Measurements from ENCODE around the gene ACOT13.
"Not testable (repeated sequence)": the region's sequence is repeated elsewhere in the genome, so short reads cannot be mapped to it uniquely, and the experiment has no call there.

The ACOT13 gene

GRCh38 chr6:24686946-24687345, 20.1 kb downstream of the ACOT13 start:
- in situ Hi-C loops (cut with HindIII; ENCODE audit: low pct_unique_long_range_greater_than_20kb, low sequenced_read_pairs): no loop called here
- DNase-seq (ENCODE audit: low read depth in 1 of 2, low spot score in 1 of 2): no peak
- no peak for TF ChIP-seq JUND (IDR thresholded peaks at IDR 0.05; ENCODE audit: low read depth)

- in situ Hi-C loops (cut with HindIII; ENCODE audit: low pct_unique_long_range_greater_than_20kb, low sequenced_read_pairs): no loop called here
- no peak for DNase-seq (ENCODE audit: low read depth in 1 of 2, low spot score in 1 of 2)
- no peak for TF ChIP-seq JUND (IDR thresholded peaks at IDR 0.05; ENCODE audit: low read depth)
Observed at GRCh38 chr6:24689964-24690363, 23.1 kb downstream of the ACOT13 start.

DNA sequence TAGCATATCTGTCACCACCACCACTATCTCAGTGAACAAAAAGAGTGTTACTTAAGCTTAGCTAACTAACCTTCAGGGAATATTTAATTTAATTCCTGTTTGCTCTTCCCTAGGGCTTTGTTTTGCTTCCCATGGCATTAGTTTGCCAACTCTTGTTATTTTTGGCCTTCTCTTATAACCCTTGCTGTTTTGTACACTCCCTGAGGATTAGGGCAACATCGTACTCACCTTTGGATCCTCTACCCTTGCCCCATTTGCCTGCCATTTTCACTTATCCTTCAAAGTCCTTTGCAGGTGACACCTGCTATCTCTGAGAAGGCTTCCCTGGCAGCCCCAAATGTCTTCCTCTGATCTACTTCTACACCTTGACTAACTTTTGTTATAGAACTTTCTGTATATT, 23.7 kb downstream of the ACOT13 start:
- peak in 1 of 2 experiments; percentile 74 for DNase-seq (ENCODE audit: low read depth in 1 of 2, low spot score in 1 of 2)
- in situ Hi-C loops (cut with HindIII; ENCODE audit: low pct_unique_long_range_greater_than_20kb, low sequenced_read_pairs): no loop called here
- no peak for TF ChIP-seq JUND (IDR thresholded peaks at IDR 0.05; ENCODE audit: low read depth)

GRCh38 chr6:24691550-24691949, 24.7 kb downstream of the ACOT13 start:
- in situ Hi-C loops (cut with HindIII; ENCODE audit: low pct_unique_long_range_greater_than_20kb, low sequenced_read_pairs): no loop called here
- no peak for DNase-seq (ENCODE audit: low read depth in 1 of 2, low spot score in 1 of 2)
- no peak for TF ChIP-seq JUND (IDR thresholded peaks at IDR 0.05; ENCODE audit: low read depth)

- TF ChIP-seq JUND (IDR thresholded peaks at IDR 0.05; ENCODE audit: low read depth): no peak
- no peak for DNase-seq (ENCODE audit: low read depth in 1 of 2, low spot score in 1 of 2)
- in situ Hi-C loops (cut with HindIII; ENCODE audit: low pct_unique_long_range_greater_than_20kb, low sequenced_read_pairs): no loop called here
Observed at GRCh38 chr6:24692003-24692402, 25.1 kb downstream of the ACOT13 start.

- no peak for DNase-seq (ENCODE audit: low read depth in 1 of 2, low spot score in 1 of 2)
- TF ChIP-seq JUND (IDR thresholded peaks at IDR 0.05; ENCODE audit: low read depth): no peak
- in situ Hi-C loops (cut with HindIII; ENCODE audit: low pct_unique_long_range_greater_than_20kb, low sequenced_read_pairs): no loop called here
Observed at GRCh38 chr6:24692415-24692814, 25.5 kb downstream of the ACOT13 start.

- no peak for TF ChIP-seq JUND (IDR thresholded peaks at IDR 0.05; ENCODE audit: low read depth)
- DNase-seq (ENCODE audit: low read depth in 1 of 2, low spot score in 1 of 2): no peak
- in situ Hi-C loops (cut with HindIII; ENCODE audit: low pct_unique_long_range_greater_than_20kb, low sequenced_read_pairs): no loop called here
Observed at GRCh38 chr6:24692848-24693592, 26.1 kb downstream of the ACOT13 start.

GRCh38 chr6:24694198-24694597, 27.3 kb downstream of the ACOT13 start:
- DNase-seq (ENCODE audit: low read depth in 1 of 2, low spot score in 1 of 2): no peak
- in situ Hi-C loops (cut with HindIII; ENCODE audit: low pct_unique_long_range_greater_than_20kb, low sequenced_read_pairs): no loop called here
- TF ChIP-seq JUND (IDR thresholded peaks at IDR 0.05; ENCODE audit: low read depth): no peak

DNA sequence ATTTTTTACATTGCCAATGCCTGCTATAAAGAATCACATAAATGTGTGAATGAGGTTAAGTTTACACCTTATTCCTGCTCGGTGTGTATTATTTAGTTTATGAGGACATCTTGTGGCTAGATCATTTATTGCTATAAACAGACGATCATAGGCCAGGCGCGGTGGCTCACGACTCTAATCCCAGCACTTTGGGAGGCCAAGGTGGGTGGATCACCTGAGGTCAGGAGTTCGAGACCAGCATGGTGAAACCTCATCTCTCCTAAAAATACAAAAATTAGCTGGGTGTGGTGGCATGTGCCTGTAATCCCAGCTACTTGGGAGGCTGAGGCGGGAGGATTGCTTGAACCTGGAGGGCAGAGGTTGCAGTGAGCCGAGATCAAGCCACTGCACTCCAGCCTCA, 28.8 kb downstream of the ACOT13 start:
- in situ Hi-C loops (cut with HindIII; ENCODE audit: low pct_unique_long_range_greater_than_20kb, low sequenced_read_pairs): not testable (repeated sequence)

GRCh38 chr6:24696097-24696496, 29.2 kb downstream of the ACOT13 start:
- in situ Hi-C loops (cut with HindIII; ENCODE audit: low pct_unique_long_range_greater_than_20kb, low sequenced_read_pairs): no loop called here
- TF ChIP-seq JUND (IDR thresholded peaks at IDR 0.05; ENCODE audit: low read depth): no peak
- no peak for DNase-seq (ENCODE audit: low read depth in 1 of 2, low spot score in 1 of 2)

More for the DNA sequence above, 28.8 kb downstream of the ACOT13 start:
- peak in 1 of 2 experiments; percentile 65 for DNase-seq (ENCODE audit: low read depth in 1 of 2, low spot score in 1 of 2)

- no peak for DNase-seq (ENCODE audit: low read depth in 1 of 2, low spot score in 1 of 2)
- TF ChIP-seq JUND (IDR thresholded peaks at IDR 0.05; ENCODE audit: low read depth): no peak
- in situ Hi-C loops (cut with HindIII; ENCODE audit: low pct_unique_long_range_greater_than_20kb, low sequenced_read_pairs): no loop called here
Observed at GRCh38 chr6:24699521-24700359, 32.9 kb downstream of the ACOT13 start.

- TF ChIP-seq JUND (IDR thresholded peaks at IDR 0.05; ENCODE audit: low read depth): no peak
- in situ Hi-C loops (cut with HindIII; ENCODE audit: low pct_unique_long_range_greater_than_20kb, low sequenced_read_pairs): no loop called here
- DNase-seq (ENCODE audit: low read depth in 1 of 2, low spot score in 1 of 2): no peak
Observed at GRCh38 chr6:24702720-24703282, 35.9 kb downstream of the ACOT13 start.

DNA sequence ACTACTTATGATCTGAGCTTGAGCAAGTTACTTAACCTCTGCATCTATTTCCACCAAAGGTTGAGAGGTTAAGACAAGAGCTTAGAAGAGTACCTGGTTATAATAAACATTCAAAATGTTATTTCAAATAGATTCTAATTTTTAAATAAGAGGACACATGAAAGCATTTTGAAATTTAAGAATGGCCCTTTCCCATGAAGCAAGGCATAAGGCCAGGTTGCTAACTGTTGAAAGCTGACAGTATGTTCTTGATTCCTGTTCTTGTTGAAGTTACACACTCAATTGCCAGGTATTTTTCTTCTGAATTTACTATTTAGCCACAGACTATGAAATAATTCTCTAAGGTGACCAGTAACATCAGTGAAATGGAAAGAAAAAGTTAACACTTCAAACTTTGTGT, 37.6 kb downstream of the ACOT13 start:
- in situ Hi-C loops (cut with HindIII; ENCODE audit: low pct_unique_long_range_greater_than_20kb, low sequenced_read_pairs): no loop called here
- no peak for TF ChIP-seq JUND (IDR thresholded peaks at IDR 0.05; ENCODE audit: low read depth)
- no peak for DNase-seq (ENCODE audit: low read depth in 1 of 2, low spot score in 1 of 2)

Measured in T47D (cell line).